Pancreas (tissue), 10 donors: ENCODE measurements around the gene AK2. TPM values are rescaled to one million over a fixed set of nuclear protein-coding genes. Genes with fewer than 3 reads are reported as not detected.

ENCODE experiments used
- ATAC-seq, 4 donors: fragments of 200-7000 bp; cut with Tn5 transposase; one replicate each; pipeline versions ENCODE4 v1.8.0 to v1.9.1; 2020; ENCODE audit warnings: mild to moderate bottlenecking in 4 of 4, moderate library complexity in 4 of 4
- DNase-seq, 6 donors: peaks; one replicate each; pipeline ENCODE4 v3.0.0-alpha.2; 2020
- FAIRE-seq: peaks from 2 replicates; lab custom pipeline; 2012; peaks lifted over from hg19 to GRCh38; lab: Jason Lieb, UNC
- H3K27ac ChIP-seq, 4 donors: fragments of 200-600 bp; sonication (generic); 1 replicate in 3 of 4; 2 replicates in 1 of 4; pipeline versions ENCODE4 v1.5.0 to v1.8.0; 2020
- H3K27me3 ChIP-seq, 4 donors: fragments of 200-600 bp; one replicate each; pipeline ENCODE4 v1.8.0; 2021
- H3K36me3 ChIP-seq, 3 donors: fragments of 200-600 bp; sonication (generic) in 1 of 3; one replicate each; pipeline versions ENCODE4 v1.5.0 to v1.8.0; 2020 to 2021
- H3K4me1 ChIP-seq, 3 donors: fragments of 200-600 bp; one replicate each; pipeline ENCODE4 v1.8.0; 2021
- H3K4me3 ChIP-seq, 4 donors: fragments of 200-600 bp; sonication (generic) in 2 of 4; one replicate each; pipeline versions ENCODE4 v1.5.0 to v1.8.0; 2020 to 2021
- H3K9me3 ChIP-seq, 4 donors: fragments of 200-600 bp; one replicate each; pipeline ENCODE4 v1.8.0; 2021
- CTCF ChIP-seq, 4 donors: fragments of 200-600 bp; sonication (generic) in 3 of 4; IDR thresholded peaks; one replicate each; pipeline versions ENCODE4 v1.5.0 to v1.8.0; 2021; ENCODE audit warnings: antibody characterized with exemption in 4 of 4
- WGBS, 2 donors: extraction: QIAGEN DNeasy Blood & Tissue Kit; methylation state at CpG; one replicate each; pipeline ENCODE4 v1.1.7; 2013; 5-methylcytosine and 5-hydroxymethylcytosine counted together
- intact Hi-C, 3 donors: fragments of 100-400 bp; cut with DNase I; formaldehyde crosslinking; loops; one replicate each; pipeline versions ENCODE4 v1.11.1 to v1.14.2; 2022
- polyA plus RNA-seq, 2 donors: library from polyadenylated mRNA; stranded (reverse); fragments of 200-250 nt; gene quantifications; one replicate each; pipeline ENCODE4 v1.2.3, GENCODE V29; 2013
- total RNA-seq, 6 donors: library from RNA; stranded (reverse); fragmentation: NEBNext Ultra II Directional in 4 of 6; extraction: Animal tissue kit (Norgen Biotek cat#: 25700) in 4 of 6; gene quantifications; one replicate each; pipeline versions ENCODE4 v1.2.1 to v1.2.4, GENCODE V29; 2021 to 2023
- donor health status: healthy with polysubstance abuse.
- donor health status: DM: no; HTN: no; CAD: no; lungs with moderate emphysema.
- donor health status: DM: no; HTN: no; CAD: no.
- donor health status: control.
- donor health status: control.
- donor health status: Bipolar disorder and iron deficiency.
- donor health status: DM: yes; HTN: yes; CAD: no.
- donor health status: DM: no; HTN: no; CAD: no.
- donor health status: DM: no; HTN: no; CAD: no.
- donor health status: DM: yes; HTN: yes; CAD: no.

Gene AK2
- total and polyA plus RNA-seq, 8 donors: 40.5 to 78.7 (median 61.4) TPM

DNA sequence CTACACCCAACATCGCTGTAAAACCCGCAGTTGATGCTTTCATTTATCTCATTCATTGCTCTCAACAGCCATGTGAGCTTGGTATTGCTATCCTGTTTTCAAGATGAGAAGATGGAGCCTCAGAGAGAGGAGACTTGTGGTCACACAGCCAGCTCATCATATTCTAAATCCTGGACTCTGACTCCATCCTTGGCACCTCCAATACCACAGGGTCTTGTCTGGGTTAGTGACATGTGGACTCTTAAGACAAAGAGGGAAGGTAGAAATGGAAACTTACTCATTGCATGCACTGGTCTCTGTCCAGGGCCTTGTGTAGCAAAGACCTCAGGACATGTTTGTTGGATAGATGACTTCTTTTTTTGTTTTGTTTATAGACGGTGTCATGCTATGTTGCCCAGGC lies 65.1 kb downstream of the AK2 start:
- Histone ChIP-seq H3K36me3 (no peaks in the 10 kb centered on the region), H3K27me3 (no peaks in the 10 kb centered on the region), H3K27ac (no peak overlapping the region), H3K4me1 (no peaks in the 10 kb centered on the region), H3K4me3 (no peak overlapping the region), H3K9me3 (no peaks in the 10 kb centered on the region)
- ATAC-seq: no peak
- no peak for DNase-seq
- no peak for FAIRE-seq
- 95 to 98% methylated on average over 3 of the region's 3 CpGs for WGBS, 2 donors
- intact Hi-C loops: no loop called here
- TF ChIP-seq CTCF (IDR thresholded peaks at IDR 0.05): no peak

DNA sequence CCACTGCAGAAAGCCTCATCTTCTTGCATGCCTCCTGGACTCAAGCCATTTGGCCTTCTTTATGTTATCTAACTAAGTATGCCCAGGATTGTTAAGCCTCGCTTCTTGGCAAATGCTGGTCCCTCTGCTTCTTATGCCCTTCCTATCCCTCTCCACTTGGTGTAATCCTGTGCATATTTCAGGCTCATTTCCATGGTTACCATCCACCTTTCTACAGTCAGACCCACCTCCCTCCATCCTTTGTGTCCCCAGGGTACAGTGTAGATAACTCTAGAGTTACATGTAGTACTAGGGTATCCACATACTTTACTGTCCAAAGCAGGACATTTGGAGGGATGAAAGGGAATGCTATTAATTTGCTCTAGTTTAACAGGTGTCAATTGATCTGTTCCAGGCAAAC lies 65.5 kb downstream of the AK2 start:
- intact Hi-C loops: no loop called here
- no peak for FAIRE-seq

DNA sequence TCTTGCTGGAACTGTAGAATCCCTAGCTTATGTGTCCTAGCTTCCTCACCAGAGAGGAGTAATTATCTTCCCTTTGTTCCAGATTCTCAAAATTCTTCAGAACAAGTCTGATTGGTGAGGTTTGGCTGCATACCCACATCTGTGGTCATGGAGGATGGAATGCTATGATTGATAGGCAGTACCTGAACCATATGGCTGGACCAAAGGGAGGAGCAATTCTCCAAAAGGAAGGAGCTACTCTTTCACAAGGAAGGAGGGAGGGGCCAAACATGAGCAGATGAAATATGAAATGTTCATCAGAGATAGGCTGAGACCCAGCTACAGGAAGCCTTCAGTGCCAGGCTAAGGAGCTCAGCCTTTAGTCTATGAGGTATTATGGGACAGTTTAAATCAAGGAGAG lies 67.1 kb downstream of the AK2 start:
- H3K4me3 ChIP-seq: no peak overlapping the region
- intact Hi-C loops: no loop called here
- no peak for TF ChIP-seq CTCF (IDR thresholded peaks at IDR 0.05)
- ATAC-seq (no peak), DNase-seq (no peak), FAIRE-seq (no peak)
- no peak overlapping the region for H3K27ac ChIP-seq
- H3K4me1 ChIP-seq: no peaks in the 10 kb centered on the region
- H3K27me3 ChIP-seq: no peaks in the 10 kb centered on the region
- no peaks in the 10 kb centered on the region for H3K36me3 ChIP-seq
- no peaks in the 10 kb centered on the region for H3K9me3 ChIP-seq

More for the DNA sequence above, 65.5 kb downstream of the AK2 start:
- no peak for DNase-seq
- Histone ChIP-seq H3K4me1 (no peaks in the 10 kb centered on the region), H3K9me3 (no peaks in the 10 kb centered on the region), H3K36me3 (no peaks in the 10 kb centered on the region), H3K27ac (no peak overlapping the region), H3K27me3 (no peaks in the 10 kb centered on the region), H3K4me3 (no peak overlapping the region)
- 89 to 90% methylated on average over 1 of the region's 1 CpG for WGBS, 2 donors
- TF ChIP-seq CTCF (IDR thresholded peaks at IDR 0.05): no peak
- no peak for ATAC-seq

- no peak for ATAC-seq
- no peak for TF ChIP-seq CTCF (IDR thresholded peaks at IDR 0.05)
- no peak for DNase-seq
- H3K27me3 ChIP-seq: no peaks in the 10 kb centered on the region
- peaks cover 0 to 2% (median 0%) of the 10 kb centered on the region in 3 donors for H3K4me1 ChIP-seq
- no peak overlapping the region for H3K27ac ChIP-seq
- intact Hi-C loops: no loop called here
- WGBS, 2 donors: 49 to 58% methylated on average over 4 of the region's 4 CpGs
- H3K9me3 ChIP-seq: no peaks in the 10 kb centered on the region
- no peaks in the 10 kb centered on the region for H3K36me3 ChIP-seq
- no peak for FAIRE-seq
- H3K4me3 ChIP-seq: no peak overlapping the region
These were observed 68.7 kb downstream of the AK2 start for GRCh38 chr1:32967888-32968568.

DNA sequence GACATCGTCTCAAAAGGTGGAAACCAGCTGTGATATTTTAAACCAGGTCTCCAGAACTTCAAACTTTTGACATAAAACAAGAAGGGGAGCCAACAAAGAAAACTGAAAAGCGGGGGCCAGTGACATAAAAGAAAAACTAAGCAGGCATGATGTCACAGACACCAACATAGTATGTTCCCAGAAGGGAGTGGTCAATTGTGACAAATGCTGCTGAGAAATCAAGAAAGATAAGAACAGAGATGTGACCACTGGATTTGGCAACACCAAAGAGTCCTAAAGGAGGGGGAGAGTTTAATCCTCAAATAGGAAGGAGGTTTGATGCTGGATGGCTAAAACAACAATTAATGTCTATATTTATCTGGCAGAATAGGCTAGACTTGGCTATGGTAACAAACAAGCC lies 69.8 kb downstream of the AK2 start:
- H3K4me3 ChIP-seq: no peak overlapping the region
- intact Hi-C loops: no loop called here

More for the DNA sequence above, 69.8 kb downstream of the AK2 start:
- H3K27ac ChIP-seq: no peak overlapping the region
- H3K27me3 ChIP-seq: no peaks in the 10 kb centered on the region
- no peaks in the 10 kb centered on the region for H3K9me3 ChIP-seq
- peaks cover 0 to 11% (median 10%) of the 10 kb centered on the region in 3 donors for H3K4me1 ChIP-seq
- TF ChIP-seq CTCF (IDR thresholded peaks at IDR 0.05): no peak
- ATAC-seq (no peak), FAIRE-seq (no peak), DNase-seq (no peak)
- 82 to 91% methylated on average over 2 of the region's 2 CpGs for WGBS, 2 donors
- H3K36me3 ChIP-seq: no peaks in the 10 kb centered on the region
